Breast epithelium (tissue), 4 donors: ENCODE data around the gene WASHC4. TPM values are rescaled to one million over a fixed set of nuclear protein-coding genes. Genes with fewer than 3 reads are reported as not detected.

Experiments used
- DNase-seq, 2 donors: peaks; one replicate each; pipeline ENCODE4 v3.0.0-alpha.2; 2019; ENCODE audit warnings: low spot score in 2 of 2
- H3K27ac ChIP-seq, 2 donors: fragments of 200-600 bp; sonication (generic) in 1 of 2; one replicate each; pipeline ENCODE4 v1.5.1; 2016 to 2019; ENCODE audit warnings: mild to moderate bottlenecking in 1 of 2
- H3K27me3 ChIP-seq, 2 donors: fragments of 200-600 bp; sonication (generic) in 1 of 2; one replicate each; pipeline versions ENCODE4 v1.5.1 to v1.6.0; 2017 to 2019; ENCODE audit warnings: control low read depth in 1 of 2, mild to moderate bottlenecking in 1 of 2
- H3K36me3 ChIP-seq: fragments of 200-600 bp; one replicate; pipeline ENCODE4 v1.5.1; 2019
- H3K4me1 ChIP-seq, 2 donors: fragments of 200-600 bp; sonication (generic); one replicate each; pipeline ENCODE4 v1.5.1; 2016 to 2019; ENCODE audit warnings: control low read depth in 1 of 2
- H3K4me3 ChIP-seq, 3 donors: fragments of 200-600 bp; sonication (generic); 1 replicate in 2 of 3; 2 replicates in 1 of 3; pipeline ENCODE4 v1.5.1; 2016 to 2019; ENCODE audit warnings: mild to moderate bottlenecking in 3 of 3, moderate library complexity in 2 of 3
- H3K9me3 ChIP-seq, 2 donors: fragments of 200-600 bp; sonication (generic) in 1 of 2; one replicate each; pipeline ENCODE4 v1.5.1; 2016 to 2019; ENCODE audit warnings: control low read depth in 1 of 2
- POLR2A ChIP-seq: fragments of 450-650 bp; IDR thresholded peaks from one replicate; pipeline ENCODE4 v1.6.1; 2016; ENCODE audit warnings: antibody characterized with exemption, mild to moderate bottlenecking, moderate library complexity
- POLR2AphosphoS5 ChIP-seq, 3 donors: sonication (generic); formaldehyde crosslinking; IDR thresholded peaks; one replicate each; pipeline ENCODE4 v1.6.1; 2017; ENCODE audit warnings: antibody characterized with exemption in 3 of 3
- intact Hi-C: fragments of 100-400 bp; cut with DNase I; formaldehyde crosslinking; loops from one replicate; pipeline ENCODE4 v1.15.1; 2023; ENCODE audit warnings: low total_unique reads
- total RNA-seq, 3 donors: library from RNA; depleted of rRNA; stranded (reverse); fragments of >200 nt; gene quantifications; one replicate each; pipeline ENCODE4 v1.1.0, GENCODE V29; 2016
- TF ChIP-seq, protein P1 (sequence below), 3 donors: fragments of 450-650 bp; IDR thresholded peaks; one replicate each; pipeline ENCODE4 v1.5.1; 2016 to 2017; ENCODE audit warnings: antibody characterized with exemption in 3 of 3, mild to moderate bottlenecking in 3 of 3, moderate library complexity in 3 of 3

Gene WASHC4
- total RNA-seq, 3 donors from 2014 or later, result 65.6 to 90.3 (median 88.2) TPM

- Histone ChIP-seq H3K9me3 (no peaks in the 10 kb centered on the region), H3K27me3 (no peaks in the 10 kb centered on the region), H3K36me3 (no peaks in the 10 kb centered on the region), H3K4me3 (no peak overlapping the region), H3K4me1 (no peaks in the 10 kb centered on the region), H3K27ac (no peak overlapping the region)
- intact Hi-C loops, result no loop called here
- no peak for DNase-seq
- TF ChIP-seq, protein P1, sequence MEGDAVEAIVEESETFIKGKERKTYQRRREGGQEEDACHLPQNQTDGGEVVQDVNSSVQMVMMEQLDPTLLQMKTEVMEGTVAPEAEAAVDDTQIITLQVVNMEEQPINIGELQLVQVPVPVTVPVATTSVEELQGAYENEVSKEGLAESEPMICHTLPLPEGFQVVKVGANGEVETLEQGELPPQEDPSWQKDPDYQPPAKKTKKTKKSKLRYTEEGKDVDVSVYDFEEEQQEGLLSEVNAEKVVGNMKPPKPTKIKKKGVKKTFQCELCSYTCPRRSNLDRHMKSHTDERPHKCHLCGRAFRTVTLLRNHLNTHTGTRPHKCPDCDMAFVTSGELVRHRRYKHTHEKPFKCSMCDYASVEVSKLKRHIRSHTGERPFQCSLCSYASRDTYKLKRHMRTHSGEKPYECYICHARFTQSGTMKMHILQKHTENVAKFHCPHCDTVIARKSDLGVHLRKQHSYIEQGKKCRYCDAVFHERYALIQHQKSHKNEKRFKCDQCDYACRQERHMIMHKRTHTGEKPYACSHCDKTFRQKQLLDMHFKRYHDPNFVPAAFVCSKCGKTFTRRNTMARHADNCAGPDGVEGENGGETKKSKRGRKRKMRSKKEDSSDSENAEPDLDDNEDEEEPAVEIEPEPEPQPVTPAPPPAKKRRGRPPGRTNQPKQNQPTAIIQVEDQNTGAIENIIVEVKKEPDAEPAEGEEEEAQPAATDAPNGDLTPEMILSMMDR (IDR thresholded peaks at IDR 0.05), result no peak
- TF ChIP-seq POLR2A (no peak), POLR2AphosphoS5 (IDR thresholded peaks at IDR 0.05) (no peak)
Observed at GRCh38 chr12:105158876-105159275, 51.3 kb downstream of the WASHC4 start.

DNA sequence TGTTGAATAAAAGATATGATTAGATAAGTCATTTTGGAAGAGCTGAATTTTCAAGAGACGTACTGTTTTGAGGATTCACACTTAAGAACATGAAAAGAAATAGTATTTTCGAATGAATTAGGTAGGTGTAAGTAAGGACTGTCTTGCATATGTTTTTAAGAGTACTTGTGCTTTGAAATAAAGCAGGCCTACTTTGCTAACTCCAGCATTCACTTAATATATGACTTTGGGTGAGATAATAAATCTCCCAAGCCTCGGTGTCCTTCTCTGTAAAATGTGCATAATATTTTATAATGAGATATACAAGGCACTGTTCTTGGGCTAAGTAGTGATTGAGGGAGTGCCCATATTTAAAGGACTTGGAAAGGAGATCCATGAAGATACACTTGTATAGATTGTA is 54.6 kb downstream of the WASHC4 start:
- H3K36me3 ChIP-seq, result peaks cover 11% of the 10 kb centered on the region
- intact Hi-C loops, result no loop called here

GRCh38 chr12:105164068-105164467 is 56.5 kb downstream of the WASHC4 start:
- no peak overlapping the region for H3K27ac ChIP-seq
- TF ChIP-seq, protein P1 (IDR thresholded peaks at IDR 0.05), result no peak
- no peak for TF ChIP-seq POLR2AphosphoS5 (IDR thresholded peaks at IDR 0.05)
- no peak for TF ChIP-seq POLR2A
- DNase-seq, result no peak
- no peaks in the 10 kb centered on the region for H3K4me1 ChIP-seq
- H3K4me3 ChIP-seq, result no peak overlapping the region
- H3K27me3 ChIP-seq, result no peaks in the 10 kb centered on the region
- intact Hi-C loops, result no loop called here
- peaks cover 11% of the 10 kb centered on the region for H3K36me3 ChIP-seq
- H3K9me3 ChIP-seq, result no peaks in the 10 kb centered on the region

More for the DNA sequence above, 54.6 kb downstream of the WASHC4 start:
- TF ChIP-seq POLR2A (no peak), POLR2AphosphoS5 (IDR thresholded peaks at IDR 0.05) (no peak)
- TF ChIP-seq, protein P1 (IDR thresholded peaks at IDR 0.05), result no peak
- Histone ChIP-seq H3K4me3 (no peak overlapping the region), H3K27me3 (no peaks in the 10 kb centered on the region), H3K4me1 (no peaks in the 10 kb centered on the region), H3K9me3 (no peaks in the 10 kb centered on the region), H3K27ac (no peak overlapping the region)
- DNase-seq, result no peak

DNA sequence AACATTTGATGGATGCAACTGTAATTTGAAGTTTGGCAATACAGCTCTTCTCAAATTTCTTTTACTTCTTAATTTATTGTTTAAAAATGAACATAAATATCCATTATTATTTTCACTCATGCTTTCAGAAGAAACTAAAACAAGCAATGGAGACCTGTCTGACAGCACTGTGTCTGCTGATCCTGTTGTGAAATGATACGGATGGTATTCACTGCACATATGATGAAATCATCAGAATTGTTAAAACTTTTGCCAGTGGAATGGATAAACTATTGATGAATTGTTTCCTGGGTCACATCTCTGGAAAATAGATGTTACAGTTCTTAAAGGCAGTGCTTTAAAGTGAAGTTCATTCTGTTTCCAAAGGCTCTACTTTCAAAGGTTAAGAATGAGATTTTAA is 59.2 kb downstream of the WASHC4 start:
- intact Hi-C loops, result no loop called here
- DNase-seq, result no peak
- no peak overlapping the region for H3K27ac ChIP-seq
- no peak for TF ChIP-seq POLR2AphosphoS5 (IDR thresholded peaks at IDR 0.05)
- TF ChIP-seq POLR2A, result no peak
- TF ChIP-seq, protein P1 (IDR thresholded peaks at IDR 0.05), result no peak
- no peaks in the 10 kb centered on the region for H3K4me1 ChIP-seq
- no peak overlapping the region for H3K4me3 ChIP-seq
- no peaks in the 10 kb centered on the region for H3K9me3 ChIP-seq
- peaks cover 11% of the 10 kb centered on the region for H3K36me3 ChIP-seq
- no peaks in the 10 kb centered on the region for H3K27me3 ChIP-seq

- no peaks in the 10 kb centered on the region for H3K27me3 ChIP-seq
- H3K9me3 ChIP-seq, result no peaks in the 10 kb centered on the region
- no peak for DNase-seq
- H3K36me3 ChIP-seq, result peaks cover 11% of the 10 kb centered on the region
- H3K4me3 ChIP-seq, result no peak overlapping the region
- TF ChIP-seq POLR2A (no peak), POLR2AphosphoS5 (IDR thresholded peaks at IDR 0.05) (no peak)
- TF ChIP-seq, protein P1 (IDR thresholded peaks at IDR 0.05), result no peak
- intact Hi-C loops, result no loop called here
- no peak overlapping the region for H3K27ac ChIP-seq
- H3K4me1 ChIP-seq, result no peaks in the 10 kb centered on the region
Observed at GRCh38 chr12:105167346-105167745, 59.8 kb downstream of the WASHC4 start.
